Small intestine (tissue), 7 donors: ENCODE data around the gene D2HGDH. TPM values are rescaled to one million over a fixed set of nuclear protein-coding genes. Genes with fewer than 3 reads are reported as not detected.
A peak's percentile ranks its signal among the peaks of the same experiment; 100 is the strongest.
"Not testable (repeated sequence)": the region's sequence is repeated elsewhere in the genome, so short reads cannot be mapped to it uniquely, and the experiment has no call there.

Source experiments
- DNase-seq, 2 donors: peaks; one replicate each; pipeline versions ENCODE4 v3.0.0 to v3.0.0-alpha.2; 2013
- FAIRE-seq: peaks from 2 replicates; lab custom pipeline; 2012; peaks lifted over from hg19 to GRCh38; lab: Jason Lieb, UNC
- H3K27ac ChIP-seq, 3 donors: one replicate each; pipeline ENCODE4 v1.5.1; 2013; ENCODE audit warnings: low read length in 2 of 3, mild to moderate bottlenecking in 2 of 3, control low read depth in 1 of 3, inconsistent platforms in 1 of 3, low read depth in 1 of 3, moderate library complexity in 1 of 3
- H3K27me3 ChIP-seq, 3 donors: one replicate each; pipeline ENCODE4 v1.6.1; 2013; ENCODE audit warnings: low read length in 3 of 3, inconsistent platforms in 1 of 3; ENCODE audit not compliant: control insufficient read depth in 3 of 3, insufficient read depth in 3 of 3
- H3K36me3 ChIP-seq, 3 donors: one replicate each; pipeline ENCODE4 v1.6.1; 2013; ENCODE audit warnings: low read length in 3 of 3, inconsistent platforms in 1 of 3, low read depth in 1 of 3, mild to moderate bottlenecking in 1 of 3, moderate library complexity in 1 of 3; ENCODE audit not compliant: control insufficient read depth in 3 of 3, insufficient read depth in 2 of 3
- H3K4me1 ChIP-seq, 3 donors: one replicate each; pipeline ENCODE4 v1.6.1; 2013; ENCODE audit warnings: low read length in 2 of 3, inconsistent platforms in 1 of 3, low read depth in 1 of 3, mild to moderate bottlenecking in 1 of 3, moderate library complexity in 1 of 3; ENCODE audit not compliant: control insufficient read depth in 3 of 3, insufficient read depth in 2 of 3
- H3K4me3 ChIP-seq, 3 donors: one replicate each; pipeline ENCODE4 v1.5.1; 2013; ENCODE audit warnings: low read length in 3 of 3, control low read depth in 1 of 3, inconsistent platforms in 1 of 3, low read depth in 1 of 3, mild to moderate bottlenecking in 1 of 3, moderate library complexity in 1 of 3
- H3K9me3 ChIP-seq, 2 donors: one replicate each; pipeline ENCODE4 v1.6.1; 2013; ENCODE audit warnings: low read depth in 1 of 2, low read length in 1 of 2; ENCODE audit not compliant: control insufficient read depth in 2 of 2, insufficient read depth in 1 of 2
- WGBS, 3 donors: extraction: QIAGEN DNeasy Blood & Tissue Kit; methylation state at CpG; one replicate each; pipeline ENCODE4 v1.1.7; 2013; 5-methylcytosine and 5-hydroxymethylcytosine counted together
- polyA plus RNA-seq, 4 donors: library from polyadenylated mRNA; stranded (reverse) in 3 of 4; unstranded in 1 of 4; fragments of 200-250 nt in 3 of 4; fragments of 120-200 nt in 1 of 4; gene quantifications; one replicate each; pipeline versions ENCODE4 v1.2.1 to v1.2.3, GENCODE V29; 2013
- donor health status: healthy with polysubstance abuse.
- donor health status: control.
- donor health status: control.
- donor health status: Bipolar disorder and iron deficiency.
- donor health status: healthy.

D2HGDH gene
- polyA plus RNA-seq, 4 donors: 19.6 to 57.5 (median 33.5) TPM

- no peak overlapping the region for H3K27ac ChIP-seq
- no peak for DNase-seq
- peaks cover 3 to 24% (median 5%) of the 10 kb centered on the region in 3 donors for H3K27me3 ChIP-seq
- 84 to 87% (median 86%) methylated on average over 10 of the region's 10 CpGs for WGBS, 3 donors
- H3K9me3 ChIP-seq: no peaks in the 10 kb centered on the region
- no peak overlapping the region for H3K4me3 ChIP-seq
- no peaks in the 10 kb centered on the region for H3K36me3 ChIP-seq
- peaks cover 0 to 10% (median 0%) of the 10 kb centered on the region in 3 donors for H3K4me1 ChIP-seq
- FAIRE-seq: no peak
Measured at GRCh38 chr2:241799522-241800197, 65.2 kb downstream of the D2HGDH start.

- peaks cover 0 to 12% (median 0%) of the 10 kb centered on the region in 3 donors for H3K4me1 ChIP-seq
- 62 to 74% (median 67%) methylated on average over 32 to 35 of the region's 35 CpGs for WGBS, 3 donors
- not testable (repeated sequence) for H3K4me3 ChIP-seq, H3K36me3 ChIP-seq, DNase-seq, FAIRE-seq, H3K9me3 ChIP-seq, H3K27ac ChIP-seq
- H3K27me3 ChIP-seq: peaks cover 3 to 28% (median 5%) of the 10 kb centered on the region in 3 donors
Measured at GRCh38 chr2:241800198-241800903, 65.9 kb downstream of the D2HGDH start.

GRCh38 chr2:241801611-241802420 is 67.4 kb downstream of the D2HGDH start:
- Histone ChIP-seq H3K4me1 (peaks cover 0 to 12% (median 0%) of the 10 kb centered on the region in 3 donors), H3K36me3 (no peaks in the 10 kb centered on the region), H3K4me3 (no peak overlapping the region), H3K9me3 (no peaks in the 10 kb centered on the region), H3K27ac (no peak overlapping the region), H3K27me3 (peaks cover 3 to 28% (median 5%) of the 10 kb centered on the region in 3 donors)
- FAIRE-seq (no peak), DNase-seq (no peak)
- WGBS, 3 donors: 66 to 73% (median 73%) methylated on average over 40 to 44 of the region's 44 CpGs

- 31 to 57% (median 45%) methylated on average over 25 to 32 of the region's 32 CpGs for WGBS, 3 donors
- Histone ChIP-seq H3K27me3 (peaks cover 3 to 28% (median 5%) of the 10 kb centered on the region in 3 donors), H3K4me1 (peaks cover 0 to 12% (median 0%) of the 10 kb centered on the region in 3 donors), H3K4me3 (peak overlapping the region in 1 of 3 donors; percentile 50), H3K27ac (no peak overlapping the region), H3K9me3 (no peaks in the 10 kb centered on the region), H3K36me3 (no peaks in the 10 kb centered on the region)
- FAIRE-seq (no peak), DNase-seq (no peak)
Measured at GRCh38 chr2:241802421-241803318, 68.2 kb downstream of the D2HGDH start.

- no peak overlapping the region for H3K27ac ChIP-seq
- 1 to 2% (median 1%) methylated on average over 90 to 109 of the region's 109 CpGs for WGBS, 3 donors
- H3K36me3 ChIP-seq: no peaks in the 10 kb centered on the region
- peak overlapping the region in 2 of 3 donors; percentile 15 to 50 for H3K4me3 ChIP-seq
- FAIRE-seq (no peak), DNase-seq (peak; percentile 50 to 65)
- no peaks in the 10 kb centered on the region for H3K9me3 ChIP-seq
- peaks cover 0 to 12% (median 0%) of the 10 kb centered on the region in 3 donors for H3K4me1 ChIP-seq
- peaks cover 3 to 28% (median 5%) of the 10 kb centered on the region in 3 donors for H3K27me3 ChIP-seq
Measured at GRCh38 chr2:241803387-241804325, 69.2 kb downstream of the D2HGDH start.

- peaks cover 0 to 17% (median 0%) of the 10 kb centered on the region in 3 donors for H3K4me1 ChIP-seq
- no peaks in the 10 kb centered on the region for H3K36me3 ChIP-seq
- FAIRE-seq (no peak), DNase-seq (no peak)
- 11 to 14% (median 13%) methylated on average over 35 of the region's 35 CpGs for WGBS, 3 donors
- H3K27ac ChIP-seq: no peak overlapping the region
- no peaks in the 10 kb centered on the region for H3K9me3 ChIP-seq
- H3K4me3 ChIP-seq: peak overlapping the region in 2 of 3 donors; percentile 15 to 50
- H3K27me3 ChIP-seq: peaks cover 3 to 28% (median 5%) of the 10 kb centered on the region in 3 donors
Measured at GRCh38 chr2:241804326-241805229, 70.1 kb downstream of the D2HGDH start.
